GM18498 (cell line): ENCODE measurements around the gene KRTAP4-4.
"Not testable (repeated sequence)": the region's sequence is repeated elsewhere in the genome, so short reads cannot be mapped to it uniquely, and the experiment has no call there.

Source experiments
- ATAC-seq: cut with Tn5 transposase; IDR thresholded peaks from one replicate; pipeline ENCODE4 v1.9.1; 2021; ENCODE audit warnings: mild to moderate bottlenecking, moderate library complexity; ENCODE audit not compliant: unreplicated experiment

Gene KRTAP4-4

GRCh38 chr17:41148971-41149651, 11.4 kb downstream of the KRTAP4-4 start:
- ATAC-seq = not testable (repeated sequence)

- no peak for ATAC-seq
Observed at GRCh38 chr17:41147531-41148204, 12.9 kb downstream of the KRTAP4-4 start.

- no peak for ATAC-seq
Observed at GRCh38 chr17:41145261-41145660, 15.3 kb downstream of the KRTAP4-4 start.

GRCh38 chr17:41144846-41145245, 15.7 kb downstream of the KRTAP4-4 start:
- no peak for ATAC-seq

GRCh38 chr17:41141361-41141760, 19.2 kb downstream of the KRTAP4-4 start:
- no peak for ATAC-seq

- ATAC-seq = no peak
Observed at GRCh38 chr17:41140360-41141131, 20.0 kb downstream of the KRTAP4-4 start, which contains the start of gene KRTAP4-6. Gene KRTAP4-6, minus strand, starts transcription at chr17:41140544. Its CDS starts 57 bp downstream, at chr17:41140487.

GRCh38 chr17:41139865-41140264, 20.7 kb downstream of the KRTAP4-4 start:
- not testable (repeated sequence) for ATAC-seq

GRCh38 chr17:41133880-41134735, 26.4 kb downstream of the KRTAP4-4 start:
- no peak for ATAC-seq

GRCh38 chr17:41131979-41132378, 28.6 kb downstream of the KRTAP4-4 start:
- ATAC-seq = no peak

GRCh38 chr17:41127371-41127770, 33.2 kb downstream of the KRTAP4-4 start:
- no peak for ATAC-seq

- ATAC-seq = no peak
Observed at GRCh38 chr17:41126412-41126811, 34.1 kb downstream of the KRTAP4-4 start.

- no peak for ATAC-seq
Observed at GRCh38 chr17:41125064-41125463, 35.5 kb downstream of the KRTAP4-4 start.

- not testable (repeated sequence) for ATAC-seq
Observed at GRCh38 chr17:41123991-41124371, 36.6 kb downstream of the KRTAP4-4 start, which contains the start of gene KRTAP4-12. Gene KRTAP4-12, minus strand, starts transcription at chr17:41124182. Its CDS starts 60 bp downstream, at chr17:41124122.

- ATAC-seq = not testable (repeated sequence)
Observed at GRCh38 chr17:41123292-41123990, 37.1 kb downstream of the KRTAP4-4 start.

GRCh38 chr17:41121742-41122141, 38.8 kb downstream of the KRTAP4-4 start:
- ATAC-seq = no peak

GRCh38 chr17:41119696-41120690, 40.6 kb downstream of the KRTAP4-4 start:
- not testable (repeated sequence) for ATAC-seq

GRCh38 chr17:41118721-41119120, 41.8 kb downstream of the KRTAP4-4 start:
- ATAC-seq = no peak

- not testable (repeated sequence) for ATAC-seq
Observed at GRCh38 chr17:41117846-41118386, 42.6 kb downstream of the KRTAP4-4 start, which contains the start of gene KRTAP4-11. Gene KRTAP4-11, minus strand, starts transcription at chr17:41118373. Its CDS starts 58 bp downstream, at chr17:41118315.
